Endothelial cell of umbilical vein (primary cell): ENCODE measurements around the gene PHOX2B. TPM values are rescaled to one million over a fixed set of nuclear protein-coding genes. Genes with fewer than 3 reads are reported as not detected.

Source experiments
- BruUV-seq: library from RNA; stranded (reverse); fragments of 400-500 nt; replicated peaks from 2 replicates; lab custom pipeline; 2021; lab: Mats Ljungman, UMichigan
- CTCF ChIA-PET: fragments of 300-600, 350-600 bp; sonication (Branson Sonifier 250); formaldehyde crosslinking; loops from one replicate; lab custom pipeline; 2021; ENCODE audit warnings: antibody characterized with exemption, inconsistent platforms; lab: Charles Lee
- POLR2A ChIA-PET: fragments of 300-600, 350-600 bp; sonication (Branson Sonifier 250); formaldehyde crosslinking; loops from one replicate; lab custom pipeline; 2021; ENCODE audit warnings: antibody characterized with exemption, inconsistent platforms; lab: Charles Lee
- DNase-seq: peaks from one replicate; pipeline ENCODE4 v3.0.0-alpha.2; 2011; ENCODE audit warnings: low read depth, low spot score
- FAIRE-seq: peaks from 2 replicates; lab custom pipeline; 2011; peaks lifted over from hg19 to GRCh38; lab: Jason Lieb, UNC
- H2AFZ ChIP-seq: 2 replicates; pipeline ENCODE4 v1.6.0; 2012; ENCODE audit warnings: low read depth, low read length, control low read depth, inconsistent platforms
- H3K27ac ChIP-seq: 2 replicates; pipeline ENCODE4 v1.5.1; 2011; ENCODE audit warnings: low read depth, mild to moderate bottlenecking, control low read depth, low read length, moderate library complexity; ENCODE audit not compliant: insufficient read depth
- H3K27me3 ChIP-seq, 2 experiments: 2 replicates each; pipeline versions ENCODE4 v1.6.0 to v1.6.1; 2011; ENCODE audit warnings: low read length in 2 of 2, mixed read lengths in 1 of 2; ENCODE audit not compliant: control insufficient read depth in 2 of 2, insufficient read depth in 2 of 2
- H3K36me3 ChIP-seq, 2 experiments: 2 replicates in 1 of 2; 3 replicates in 1 of 2; pipeline ENCODE4 v1.5.1; 2011; ENCODE audit warnings: low read length in 2 of 2, mild to moderate bottlenecking in 1 of 2, moderate library complexity in 1 of 2; ENCODE audit not compliant: control insufficient read depth in 2 of 2, insufficient read depth in 2 of 2; ENCODE audit errors: extremely low read depth in 1 of 2
- H3K4me1 ChIP-seq: 3 replicates; pipeline ENCODE4 v1.5.1; 2011; ENCODE audit warnings: mild to moderate bottlenecking, low read length; ENCODE audit not compliant: control insufficient read depth, insufficient read depth; ENCODE audit errors: extremely low read depth
- H3K4me2 ChIP-seq: 2 replicates; pipeline ENCODE4 v1.6.1; 2011; ENCODE audit warnings: low read length, control low read depth, mixed read lengths; ENCODE audit not compliant: insufficient read depth
- H3K4me3 ChIP-seq, 3 experiments: fragments of 200-600 bp in 1 of 3; sonication (generic), shearing (Covaris generic) in 1 of 3; replicated peaks in 1 of 3; 2 replicates each; pipeline ENCODE4 v1.5.1; 2011 to 2016; ENCODE audit warnings: control low read depth in 3 of 3, low read length in 3 of 3, mild to moderate bottlenecking in 2 of 3, inconsistent platforms in 1 of 3, low read depth in 1 of 3, moderate library complexity in 1 of 3; ENCODE audit not compliant: insufficient read depth in 1 of 3
- H3K79me2 ChIP-seq: 2 replicates; pipeline ENCODE4 v1.6.0; 2012; ENCODE audit warnings: low read length, inconsistent platforms; ENCODE audit not compliant: control insufficient read depth, insufficient read depth
- H3K9ac ChIP-seq: replicated peaks from 2 replicates; pipeline ENCODE3; 2011; ENCODE audit warnings: low read length, control low read depth; ENCODE audit not compliant: insufficient read depth; ENCODE audit errors: extremely low read depth
- H3K9me1 ChIP-seq: replicated peaks from 3 replicates; pipeline ENCODE4 v1.6.0; 2011; ENCODE audit warnings: mild to moderate bottlenecking, low read length; ENCODE audit not compliant: control insufficient read depth, insufficient read depth; ENCODE audit errors: extremely low read depth
- H3K9me3 ChIP-seq: replicated peaks from 2 replicates; pipeline ENCODE4 v1.5.1; 2012; ENCODE audit warnings: low read length, inconsistent platforms; ENCODE audit not compliant: control insufficient read depth, insufficient read depth
- H4K20me1 ChIP-seq: replicated peaks from 2 replicates; pipeline ENCODE3; 2011; ENCODE audit warnings: mild to moderate bottlenecking, low read length; ENCODE audit not compliant: control insufficient read depth, insufficient read depth; ENCODE audit errors: extremely low read depth
- CTCF ChIP-seq, 2 donors: IDR thresholded peaks; 1 replicate in 1 of 2; 2 replicates in 1 of 2; pipeline ENCODE4 v1.5.1; 2011; ENCODE audit warnings: low read length in 2 of 2, mild to moderate bottlenecking in 2 of 2, moderate library complexity in 2 of 2, control low read depth in 1 of 2, inconsistent platforms in 1 of 2, low read depth in 1 of 2; ENCODE audit not compliant: insufficient read depth in 1 of 2; ENCODE audit errors: extremely low read depth in 1 of 2
- EZH2 ChIP-seq: IDR thresholded peaks from 2 replicates; pipeline ENCODE4 v1.6.1; 2012; ENCODE audit warnings: borderline replicate concordance, low read depth, mild to moderate bottlenecking, moderate library complexity, low read length, inconsistent platforms; ENCODE audit not compliant: severe bottlenecking
- FOS ChIP-seq: IDR thresholded peaks from 2 replicates; pipeline ENCODE4 v1.6.1; 2011; ENCODE audit warnings: mild to moderate bottlenecking, low read length, moderate library complexity, borderline replicate concordance; ENCODE audit not compliant: insufficient read depth
- JUN ChIP-seq: IDR thresholded peaks from 2 replicates; pipeline ENCODE4 v1.6.1; 2011; ENCODE audit warnings: borderline replicate concordance, low read depth; ENCODE audit not compliant: insufficient read length, insufficient read depth
- MYC ChIP-seq: IDR thresholded peaks from one replicate; pipeline ENCODE4 v1.6.1; 2011; ENCODE audit warnings: mild to moderate bottlenecking, low read depth, low read length
- POLR2A ChIP-seq: IDR thresholded peaks from 2 replicates; pipeline ENCODE4 v1.6.1; 2012; ENCODE audit warnings: low read depth, mild to moderate bottlenecking, control low read depth, low read length
- POLR2AphosphoS5 ChIP-seq: IDR thresholded peaks from 2 replicates; pipeline ENCODE4 v1.6.1; 2012; ENCODE audit warnings: low read depth, mild to moderate bottlenecking, control low read depth, low read length, moderate library complexity; ENCODE audit not compliant: insufficient read depth
- dilution Hi-C: fragments of 300-500 bp; cut with MboI; formaldehyde crosslinking; loops from one replicate; pipeline ENCODE4 v1.15.0; 2019; ENCODE audit warnings: low sequenced_read_pairs; ENCODE audit not compliant: extremely low pct_ligation_motif_present
- intact Hi-C: fragments of 100-400 bp; cut with micrococcal nuclease; formaldehyde crosslinking; loops from one replicate; pipeline ENCODE4 v1.10.0; 2022
- polyA plus RNA-seq, 4 experiments: library from polyadenylated mRNA; depleted of rRNA in 3 of 4; stranded (reverse) in 3 of 4; unstranded in 1 of 4; fragments of >200 nt; gene quantifications; 2 replicates each; pipeline versions ENCODE4 v1.2.1 to v1.2.3, GENCODE V29; 2011 to 2012; ENCODE audit warnings: missing spikeins in 1 of 4
- total RNA-seq: library from RNA; stranded (reverse); gene quantifications from 2 replicates; pipeline ENCODE4 v1.2.3, GENCODE V29; 2021
- TF ChIP-seq, protein P1 (sequence below): IDR thresholded peaks from 2 replicates; pipeline ENCODE4 v1.6.1; 2011; ENCODE audit not compliant: insufficient read depth, insufficient read length

The PHOX2B gene
- total and polyA plus RNA-seq, 2 donors (not counting 3 experiments of a cell fraction or from before 2014, with no cell fraction given): not detected

- no peaks in the 10 kb centered on the region for H4K20me1 ChIP-seq
- no TSS peak for BruUV-seq
- FAIRE-seq: no peak
- no peak overlapping the region for H2AFZ ChIP-seq
- H3K79me2 ChIP-seq: no peaks in the 10 kb centered on the region
- H3K27ac ChIP-seq: no peak overlapping the region
- ChIA-PET POLR2A (no interaction called here), CTCF (no interaction called here)
- H3K9me1 ChIP-seq: no peaks in the 10 kb centered on the region
- dilution Hi-C loops: no loop called here
- TF ChIP-seq, protein P1, sequence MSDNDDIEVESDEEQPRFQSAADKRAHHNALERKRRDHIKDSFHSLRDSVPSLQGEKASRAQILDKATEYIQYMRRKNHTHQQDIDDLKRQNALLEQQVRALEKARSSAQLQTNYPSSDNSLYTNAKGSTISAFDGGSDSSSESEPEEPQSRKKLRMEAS: no peak
- no peak for TF ChIP-seq EZH2
- TF ChIP-seq FOS: no peak
- no peak for TF ChIP-seq JUN
- TF ChIP-seq POLR2AphosphoS5: no peak
- TF ChIP-seq CTCF (IDR thresholded peaks at IDR 0.05; ENCODE audit: extremely low read depth in 1 of 2, insufficient read depth in 1 of 2, low read depth in 1 of 2, low read length in 2 of 2): no peak
- TF ChIP-seq MYC: no peak
- no peak for TF ChIP-seq POLR2A
- H3K4me3 ChIP-seq: no peak overlapping the region
- no peak for DNase-seq
- no peaks in the 10 kb centered on the region for H3K4me1 ChIP-seq
- H3K27me3 ChIP-seq: peaks cover 0 to 2% of the 10 kb centered on the region in 2 experiments
- no peaks in the 10 kb centered on the region for H3K9me3 ChIP-seq
- intact Hi-C loops: no loop called here
- H3K36me3 ChIP-seq: no peaks in the 10 kb centered on the region
- no peak overlapping the region for H3K9ac ChIP-seq
- no peak overlapping the region for H3K4me2 ChIP-seq
These were observed 39.4 kb upstream of the PHOX2B start for GRCh38 chr4:41787931-41788330.
